ENCODE results near the gene HOATZ. TPM values are rescaled to one million over a fixed set of nuclear protein-coding genes. Genes with fewer than 3 reads are reported as not detected.

Gene HOATZ
- polyA plus RNA-seq, 1 experiment: 0.31 TPM

GRCh38 chr11:111483431-111483830 lies 31.1 kb upstream of the HOATZ start:
- POLR2A ChIA-PET: no interaction called here
- CTCF ChIA-PET: interaction anchor here (0.6 kb wide), 1 partner anchor 272 kb away, joined by 3 read pairs; no protein-coding TSS in a partner anchor
- Histone ChIP-seq H3K27ac (ENCODE audit: low read depth, low read length) (no peak overlapping the region), H3K27me3 (ENCODE audit: control insufficient read depth, insufficient read depth, low read length) (no peaks in the 10 kb centered on the region), H3K9me3 (ENCODE audit: control insufficient read depth, insufficient read depth, low read length) (peaks cover 3% of the 10 kb centered on the region; the same call in 1 of the 2 replicates), H3K4me3 (ENCODE audit: low read depth, low read length) (no peak overlapping the region)
- no peak for TF ChIP-seq CTCF (IDR thresholded peaks at IDR 0.05; ENCODE audit: low read depth, low read length)
- DNase-seq (ENCODE audit: low read depth, low spot score): no peak

- POLR2A ChIA-PET: no interaction called here
- H3K27ac ChIP-seq (ENCODE audit: low read depth, low read length): no peak overlapping the region
- no peak for TF ChIP-seq CTCF (IDR thresholded peaks at IDR 0.05; ENCODE audit: low read depth, low read length)
- CTCF ChIA-PET: no interaction called here
- H3K27me3 ChIP-seq (ENCODE audit: control insufficient read depth, insufficient read depth, low read length): no peaks in the 10 kb centered on the region
- no peak for DNase-seq (ENCODE audit: low read depth, low spot score)
- H3K9me3 ChIP-seq (ENCODE audit: control insufficient read depth, insufficient read depth, low read length): no peaks in the 10 kb centered on the region
- H3K4me3 ChIP-seq (ENCODE audit: low read depth, low read length): no peak overlapping the region
These were observed 24.1 kb upstream of the HOATZ start for GRCh38 chr11:111490496-111490895.

GRCh38 chr11:111494040-111494439 lies 20.5 kb upstream of the HOATZ start:
- ChIA-PET CTCF (no interaction called here), POLR2A (interaction anchor here (0.7 kb wide), 1 partner anchor 31 kb away, joined by 3 read pairs; no protein-coding TSS in a partner anchor)
- no peak for DNase-seq (ENCODE audit: low read depth, low spot score)
- TF ChIP-seq CTCF (IDR thresholded peaks at IDR 0.05; ENCODE audit: low read depth, low read length): no peak
- Histone ChIP-seq H3K4me3 (ENCODE audit: low read depth, low read length) (no peak overlapping the region), H3K27me3 (ENCODE audit: control insufficient read depth, insufficient read depth, low read length) (no peaks in the 10 kb centered on the region), H3K27ac (ENCODE audit: low read depth, low read length) (no peak overlapping the region), H3K9me3 (ENCODE audit: control insufficient read depth, insufficient read depth, low read length) (no peaks in the 10 kb centered on the region)

- DNase-seq (ENCODE audit: low read depth, low spot score): no peak
- ChIA-PET POLR2A (no interaction called here), CTCF (no interaction called here)
- no peaks in the 10 kb centered on the region for H3K27me3 ChIP-seq (ENCODE audit: control insufficient read depth, insufficient read depth, low read length)
- no peaks in the 10 kb centered on the region for H3K9me3 ChIP-seq (ENCODE audit: control insufficient read depth, insufficient read depth, low read length)
- H3K4me3 ChIP-seq (ENCODE audit: low read depth, low read length): no peak overlapping the region
- no peak for TF ChIP-seq CTCF (IDR thresholded peaks at IDR 0.05; ENCODE audit: low read depth, low read length)
- no peak overlapping the region for H3K27ac ChIP-seq (ENCODE audit: low read depth, low read length)
These were observed 15.1 kb upstream of the HOATZ start for GRCh38 chr11:111499483-111499882.

- no peak for DNase-seq (ENCODE audit: low read depth, low spot score)
- no peak for TF ChIP-seq CTCF (IDR thresholded peaks at IDR 0.05; ENCODE audit: low read depth, low read length)
- H3K9me3 ChIP-seq (ENCODE audit: control insufficient read depth, insufficient read depth, low read length): no peaks in the 10 kb centered on the region
- no peak overlapping the region for H3K4me3 ChIP-seq (ENCODE audit: low read depth, low read length)
- ChIA-PET CTCF (no interaction called here), POLR2A (no interaction called here)
- H3K27ac ChIP-seq (ENCODE audit: low read depth, low read length): no peak overlapping the region
- H3K27me3 ChIP-seq (ENCODE audit: control insufficient read depth, insufficient read depth, low read length): no peaks in the 10 kb centered on the region
These were observed 14.1 kb upstream of the HOATZ start for GRCh38 chr11:111500481-111500880.
